K562 (cell line): Measurements from ENCODE around the gene AP1G2. TPM values are rescaled to one million over a fixed set of nuclear protein-coding genes. Genes with fewer than 3 reads are reported as not detected.

Experiments
- CCAR2 ChIP-seq: fragments of 200-400 bp; formaldehyde crosslinking; IDR thresholded peaks from 2 replicates; pipeline ENCODE4 v1.6.1; 2017; ENCODE audit warnings: mild to moderate bottlenecking, low read depth, low read length
- CEBPZ ChIP-seq: fragments of 150-350 bp; IDR thresholded peaks from 2 replicates; pipeline ENCODE4 v1.6.1; 2014; ENCODE audit warnings: low read depth, mild to moderate bottlenecking, low read length, borderline replicate concordance
- DPF2 ChIP-seq: fragments of 450-650 bp; IDR thresholded peaks from 2 replicates; pipeline ENCODE4 v1.6.1; 2016
- ESRRA ChIP-seq: fragments of 450-650 bp; IDR thresholded peaks from 2 replicates; pipeline ENCODE4 v1.6.1; 2014; ENCODE audit warnings: low read depth, mild to moderate bottlenecking, moderate library complexity, borderline replicate concordance
- EWSR1 ChIP-seq: fragments of 450-650 bp; IDR thresholded peaks from 2 replicates; pipeline ENCODE4 v1.6.1; 2018; ENCODE audit warnings: borderline replicate concordance, mild to moderate bottlenecking, low read depth, moderate library complexity; ENCODE audit not compliant: partially characterized antibody
- MTA3 ChIP-seq: fragments of 450-650 bp; formaldehyde crosslinking; IDR thresholded peaks from 2 replicates; pipeline ENCODE4 v1.6.1; 2017; ENCODE audit warnings: mild to moderate bottlenecking, borderline replicate concordance
- NFIC ChIP-seq: fragments of 450-650 bp; IDR thresholded peaks from 2 replicates; pipeline ENCODE4 v1.6.1; 2017; ENCODE audit warnings: mild to moderate bottlenecking, inconsistent platforms
- SRSF3 ChIP-seq: fragments of 200-400 bp; formaldehyde crosslinking; IDR thresholded peaks from 2 replicates; pipeline ENCODE4 v1.6.1; 2016; ENCODE audit warnings: mild to moderate bottlenecking, low read length, moderate library complexity; ENCODE audit not compliant: insufficient read depth
- STAG1 ChIP-seq: sonication (generic); formaldehyde crosslinking; IDR thresholded peaks from 2 replicates; pipeline ENCODE4 v1.5.0; 2020; ENCODE audit warnings: missing genetic modification reagents, borderline replicate concordance
- TBL1XR1 ChIP-seq, 2 experiments: IDR thresholded peaks; 2 replicates each; pipeline ENCODE4 v1.6.1; 2012; ENCODE audit warnings: improper control_type of control experiment in 2 of 2, low read length in 2 of 2, mild to moderate bottlenecking in 1 of 2
- ZNF263 ChIP-seq: sonication (generic); formaldehyde crosslinking; IDR thresholded peaks from 2 replicates; pipeline ENCODE4 v1.8.0; 2022; ENCODE audit warnings: mild to moderate bottlenecking, missing genetic modification reagents, borderline replicate concordance
- ZNF408 ChIP-seq: fragments of 250-450 bp; sonication (Bioruptor Pico); IDR thresholded peaks from 2 replicates; pipeline ENCODE4 v1.4.0; 2020; ENCODE audit warnings: low read depth, mild to moderate bottlenecking, moderate library complexity
- polyA plus RNA-seq, 8 experiments: library from polyadenylated mRNA; depleted of rRNA in 4 of 8; stranded (reverse) in 5 of 8; unstranded in 3 of 8; fragments of >200 nt; fragmentation: Nextera tagmentation in 2 of 8; fragmentation: Illumina TruSeq in 1 of 8; extraction: Ambion mirVana in 2 of 8; extraction: Trizol in 1 of 8; gene quantifications; 2 replicates each; pipeline versions ENCODE4 v1.2.1 to v1.2.3, GENCODE V29; 2011 to 2014; ENCODE audit warnings: inconsistent platforms in 1 of 8, missing spikeins in 1 of 8
- total RNA-seq, 7 experiments: library from RNA; depleted of rRNA in 6 of 7; stranded (reverse); fragments of >200 nt in 6 of 7; fragmentation: Illumina TruSeq in 2 of 7; extraction: Trizol in 2 of 7; gene quantifications; 2 replicates each; pipeline versions ENCODE4 v1.2.1 to v1.2.3, GENCODE V29; 2011 to 2021; ENCODE audit warnings: low replicate concordance in 1 of 7
- TF ChIP-seq, protein P1 (sequence below): fragments of 450-650 bp; IDR thresholded peaks from 2 replicates; pipeline ENCODE4 v1.6.1; 2016; ENCODE audit warnings: low read depth
- TF ChIP-seq, protein P2 (sequence below): fragments of 450-650 bp; IDR thresholded peaks from 2 replicates; pipeline ENCODE4 v1.6.1; 2016; ENCODE audit warnings: antibody characterized with exemption

The AP1G2 gene
- total and polyA plus RNA-seq, 9 of the 15 experiments (the other 6 are each of a cell fraction or from before 2014, with no cell fraction given) = 19.1 to 83.5 (median 33.3) TPM

DNA sequence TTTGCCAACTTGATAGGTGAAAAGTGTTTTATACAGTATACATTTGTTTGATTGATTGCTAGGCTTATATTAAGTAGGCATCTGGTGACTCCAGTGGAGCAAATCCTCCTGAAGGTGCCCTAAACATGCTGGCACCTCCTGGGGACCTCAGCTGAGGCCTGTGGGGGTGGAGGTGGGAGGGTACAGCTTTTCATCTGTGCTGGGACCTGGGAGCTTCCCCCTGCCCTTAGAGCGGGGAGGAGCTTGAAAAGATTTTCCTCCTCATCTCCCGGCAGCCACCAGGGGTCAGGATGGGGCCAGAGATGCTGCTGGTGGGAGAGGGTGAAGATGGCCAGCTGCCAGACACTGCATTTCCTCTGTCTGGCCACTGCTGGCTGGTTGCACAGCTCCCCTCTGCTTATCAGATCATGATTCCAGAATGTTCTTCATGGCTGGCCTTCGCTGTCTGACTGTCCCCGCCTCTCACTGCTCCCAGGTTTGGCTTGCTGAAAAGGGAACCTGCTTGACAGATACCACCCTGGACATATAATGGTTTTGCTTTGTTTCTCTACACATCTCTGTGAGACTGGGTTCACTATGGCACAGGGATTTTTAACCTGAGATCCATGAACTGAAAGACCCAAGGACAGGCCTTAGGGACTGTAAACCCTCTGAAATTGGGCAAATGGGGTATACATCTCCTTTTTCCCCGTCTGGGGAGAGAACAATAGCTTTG lies 21.4 kb upstream of the AP1G2 start (continued):
- TF ChIP-seq, protein P1, sequence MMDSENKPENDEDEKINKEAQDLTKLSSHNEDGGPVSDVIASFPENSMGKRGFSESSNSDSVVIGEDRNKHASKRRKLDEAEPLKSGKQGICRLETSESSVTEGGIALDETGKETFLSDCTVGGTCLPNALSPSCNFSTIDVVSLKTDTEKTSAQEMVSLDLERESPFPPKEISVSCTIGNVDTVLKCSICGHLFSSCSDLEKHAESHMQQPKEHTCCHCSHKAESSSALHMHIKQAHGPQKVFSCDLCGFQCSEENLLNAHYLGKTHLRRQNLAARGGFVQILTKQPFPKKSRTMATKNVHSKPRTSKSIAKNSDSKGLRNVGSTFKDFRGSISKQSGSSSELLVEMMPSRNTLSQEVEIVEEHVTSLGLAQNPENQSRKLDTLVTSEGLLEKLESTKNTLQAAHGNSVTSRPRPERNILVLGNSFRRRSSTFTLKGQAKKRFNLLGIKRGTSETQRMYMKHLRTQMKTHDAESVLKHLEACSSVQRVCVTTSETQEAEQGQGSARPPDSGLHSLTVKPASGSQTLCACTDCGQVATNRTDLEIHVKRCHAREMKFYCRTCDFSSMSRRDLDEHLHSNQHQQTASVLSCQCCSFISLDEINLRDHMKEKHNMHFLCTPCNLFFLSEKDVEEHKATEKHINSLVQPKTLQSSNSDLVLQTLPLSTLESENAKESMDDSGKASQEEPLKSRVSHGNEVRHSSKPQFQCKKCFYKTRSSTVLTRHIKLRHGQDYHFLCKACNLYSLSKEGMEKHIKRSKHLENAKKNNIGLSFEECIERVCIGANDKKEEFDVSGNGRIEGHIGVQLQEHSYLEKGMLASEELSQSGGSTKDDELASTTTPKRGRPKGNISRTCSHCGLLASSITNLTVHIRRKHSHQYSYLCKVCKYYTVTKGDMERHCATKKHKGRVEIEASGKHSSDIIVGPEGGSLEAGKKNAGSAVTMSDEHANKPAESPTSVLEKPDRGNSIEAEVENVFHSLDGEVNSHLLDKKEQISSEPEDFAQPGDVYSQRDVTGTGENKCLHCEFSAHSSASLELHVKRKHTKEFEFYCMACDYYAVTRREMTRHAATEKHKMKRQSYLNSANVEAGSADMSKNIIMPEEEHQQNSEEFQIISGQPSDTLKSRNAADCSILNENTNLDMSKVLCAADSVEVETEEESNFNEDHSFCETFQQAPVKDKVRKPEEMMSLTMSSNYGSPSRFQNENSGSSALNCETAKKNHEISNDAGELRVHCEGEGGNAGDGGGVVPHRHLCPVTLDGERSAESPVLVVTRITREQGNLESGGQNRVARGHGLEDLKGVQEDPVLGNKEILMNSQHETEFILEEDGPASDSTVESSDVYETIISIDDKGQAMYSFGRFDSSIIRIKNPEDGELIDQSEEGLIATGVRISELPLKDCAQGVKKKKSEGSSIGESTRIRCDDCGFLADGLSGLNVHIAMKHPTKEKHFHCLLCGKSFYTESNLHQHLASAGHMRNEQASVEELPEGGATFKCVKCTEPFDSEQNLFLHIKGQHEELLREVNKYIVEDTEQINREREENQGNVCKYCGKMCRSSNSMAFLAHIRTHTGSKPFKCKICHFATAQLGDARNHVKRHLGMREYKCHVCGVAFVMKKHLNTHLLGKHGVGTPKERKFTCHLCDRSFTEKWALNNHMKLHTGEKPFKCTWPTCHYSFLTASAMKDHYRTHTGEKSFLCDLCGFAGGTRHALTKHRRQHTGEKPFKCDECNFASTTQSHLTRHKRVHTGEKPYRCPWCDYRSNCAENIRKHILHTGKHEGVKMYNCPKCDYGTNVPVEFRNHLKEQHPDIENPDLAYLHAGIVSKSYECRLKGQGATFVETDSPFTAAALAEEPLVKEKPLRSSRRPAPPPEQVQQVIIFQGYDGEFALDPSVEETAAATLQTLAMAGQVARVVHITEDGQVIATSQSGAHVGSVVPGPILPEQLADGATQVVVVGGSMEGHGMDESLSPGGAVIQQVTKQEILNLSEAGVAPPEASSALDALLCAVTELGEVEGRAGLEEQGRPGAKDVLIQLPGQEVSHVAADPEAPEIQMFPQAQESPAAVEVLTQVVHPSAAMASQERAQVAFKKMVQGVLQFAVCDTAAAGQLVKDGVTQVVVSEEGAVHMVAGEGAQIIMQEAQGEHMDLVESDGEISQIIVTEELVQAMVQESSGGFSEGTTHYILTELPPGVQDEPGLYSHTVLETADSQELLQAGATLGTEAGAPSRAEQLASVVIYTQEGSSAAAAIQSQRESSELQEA = no peak
- TF ChIP-seq DPF2 = peak; percentile 63; the same call in 1 of the 2 replicates
- TF ChIP-seq EWSR1 = no peak
- TF ChIP-seq TBL1XR1 (IDR thresholded peaks at IDR 0.05; ENCODE audit: low read length in 2 of 2) = peak in 1 of 2 experiments; percentile 56; a peak in 1 of 4 replicates
- peak; percentile 83 for TF ChIP-seq ESRRA
- TF ChIP-seq STAG1 (CRISPR knock-in tag) = peak; percentile 38; the same call in 1 of the 2 replicates
- TF ChIP-seq SRSF3 = no peak
- peak; percentile 22; the same call in 1 of the 2 replicates for TF ChIP-seq MTA3
- TF ChIP-seq CCAR2 = no peak
- TF ChIP-seq ZNF408 = no peak
- TF ChIP-seq CEBPZ = no peak
- peak; percentile 99 for TF ChIP-seq NFIC
- TF ChIP-seq, protein P2, sequence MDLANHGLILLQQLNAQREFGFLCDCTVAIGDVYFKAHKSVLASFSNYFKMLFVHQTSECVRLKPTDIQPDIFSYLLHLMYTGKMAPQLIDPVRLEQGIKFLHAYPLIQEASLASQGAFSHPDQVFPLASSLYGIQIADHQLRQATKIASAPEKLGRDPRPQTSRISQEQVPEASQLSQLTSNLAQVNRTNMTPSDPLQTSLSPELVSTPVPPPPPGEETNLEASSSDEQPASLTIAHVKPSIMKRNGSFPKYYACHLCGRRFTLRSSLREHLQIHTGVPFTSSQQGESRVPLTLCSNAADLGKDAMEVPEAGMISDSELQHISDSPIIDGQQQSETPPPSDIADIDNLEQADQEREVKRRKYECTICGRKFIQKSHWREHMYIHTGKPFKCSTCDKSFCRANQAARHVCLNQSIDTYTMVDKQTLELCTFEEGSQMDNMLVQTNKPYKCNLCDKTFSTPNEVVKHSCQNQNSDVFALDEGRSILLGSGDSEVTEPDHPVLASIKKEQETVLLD = no peak
- TF ChIP-seq ZNF263 (CRISPR knock-in tag) = 0 out of 2 replicates have a peak, but pooled peaks have one; percentile 12
